ENCODE results near the gene LRRC59.
A peak's percentile ranks its signal among the peaks of the same experiment; 100 is the strongest.
"Not testable (repeated sequence)": the region's sequence is repeated elsewhere in the genome, so short reads cannot be mapped to it uniquely, and the experiment has no call there.

The LRRC59 gene

DNA sequence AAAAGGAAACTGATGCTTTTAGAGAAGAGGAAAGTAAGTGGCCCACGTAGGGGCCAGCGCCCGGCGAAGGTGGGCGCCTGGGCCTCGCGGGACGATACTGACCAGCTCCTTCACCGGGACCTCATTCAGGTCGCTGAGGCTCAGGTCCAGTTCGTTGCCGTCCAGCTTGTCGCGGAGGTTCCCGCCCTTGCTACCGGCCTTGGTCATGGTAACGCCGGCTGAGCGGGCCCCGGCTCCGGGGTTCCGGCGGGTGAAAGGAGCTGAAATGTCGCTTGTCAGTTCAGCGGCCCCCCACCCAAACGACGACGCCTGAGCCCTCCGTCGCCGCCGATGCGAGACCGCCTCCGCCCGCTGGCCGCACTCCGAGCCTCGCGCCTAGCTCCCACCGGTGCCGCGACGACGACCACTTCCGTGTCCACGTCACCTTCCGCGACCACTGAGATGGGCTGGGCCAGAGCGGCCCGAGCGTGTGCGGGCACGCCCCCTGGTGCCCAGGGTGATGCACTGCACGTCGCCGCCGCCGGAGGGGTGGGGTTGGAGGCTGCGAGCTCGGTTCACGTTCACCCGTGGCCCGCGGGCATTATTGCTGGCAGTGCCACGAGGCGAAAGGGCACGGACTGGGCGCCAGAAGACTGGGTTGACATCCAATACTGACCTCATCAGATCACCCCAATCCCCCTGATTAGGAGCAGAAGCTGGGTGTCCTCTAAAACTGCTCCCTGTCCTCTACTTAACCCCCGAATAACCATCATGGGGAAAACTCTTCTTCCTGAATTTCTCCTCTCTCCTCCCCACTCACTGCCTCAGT is at the start of gene LRRC59:
Gene LRRC59, minus strand, starts transcription at position 413 of the 808 bp plus-strand sequence. Its CDS starts 206 bp downstream, at position 207.
- peak; percentile 83 for DNase-seq

- no peak for DNase-seq
These were observed 48.5 kb upstream of the LRRC59 start for GRCh38 chr17:50445730-50446325.

DNA sequence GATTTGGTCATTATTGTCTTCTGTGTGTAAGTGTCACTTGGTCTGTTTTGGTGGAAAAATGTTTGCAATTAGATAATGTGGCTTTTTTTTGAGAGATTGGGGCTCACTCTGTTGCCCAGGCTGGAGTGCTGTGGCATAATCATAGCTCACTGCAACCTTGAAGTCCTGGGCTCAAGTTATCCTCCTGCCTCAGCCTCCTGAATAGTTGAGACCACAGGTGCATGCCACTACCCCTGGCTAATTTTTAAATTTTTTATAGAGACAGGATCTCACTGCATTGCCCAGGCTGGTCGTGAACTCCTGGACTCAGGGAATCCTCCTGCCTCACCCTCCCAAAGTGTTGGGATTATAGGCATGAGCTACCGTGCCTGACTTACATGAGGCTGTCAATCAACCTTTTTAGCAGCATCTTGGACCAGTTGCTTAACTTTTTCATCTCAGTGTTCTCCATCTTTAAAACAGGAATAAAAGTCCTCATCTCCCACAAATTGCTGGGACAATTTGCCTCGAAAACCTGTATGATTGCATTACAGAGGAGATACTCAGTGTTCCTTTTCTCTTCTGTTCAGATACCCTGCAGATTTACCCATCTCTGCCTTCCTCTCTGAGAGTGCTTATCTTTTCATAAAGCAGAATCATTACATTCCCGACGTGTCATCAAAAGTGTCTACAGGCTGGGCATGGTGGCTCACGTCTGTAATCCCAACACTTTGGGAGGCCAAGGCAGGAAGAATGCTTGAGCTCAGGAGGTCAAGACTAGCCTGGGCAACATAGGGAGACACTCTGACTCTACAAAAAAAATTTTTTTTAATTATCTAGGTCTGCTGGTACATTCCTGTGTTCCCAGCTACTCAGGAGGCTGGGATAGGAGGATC is 47.8 kb upstream of the LRRC59 start:
- DNase-seq = no peak

- peak; percentile 32 for DNase-seq
These were observed 46.2 kb upstream of the LRRC59 start for GRCh38 chr17:50443505-50443974.

GRCh38 chr17:50440838-50441829 is 43.8 kb upstream of the LRRC59 start:
- no peak for DNase-seq

DNA sequence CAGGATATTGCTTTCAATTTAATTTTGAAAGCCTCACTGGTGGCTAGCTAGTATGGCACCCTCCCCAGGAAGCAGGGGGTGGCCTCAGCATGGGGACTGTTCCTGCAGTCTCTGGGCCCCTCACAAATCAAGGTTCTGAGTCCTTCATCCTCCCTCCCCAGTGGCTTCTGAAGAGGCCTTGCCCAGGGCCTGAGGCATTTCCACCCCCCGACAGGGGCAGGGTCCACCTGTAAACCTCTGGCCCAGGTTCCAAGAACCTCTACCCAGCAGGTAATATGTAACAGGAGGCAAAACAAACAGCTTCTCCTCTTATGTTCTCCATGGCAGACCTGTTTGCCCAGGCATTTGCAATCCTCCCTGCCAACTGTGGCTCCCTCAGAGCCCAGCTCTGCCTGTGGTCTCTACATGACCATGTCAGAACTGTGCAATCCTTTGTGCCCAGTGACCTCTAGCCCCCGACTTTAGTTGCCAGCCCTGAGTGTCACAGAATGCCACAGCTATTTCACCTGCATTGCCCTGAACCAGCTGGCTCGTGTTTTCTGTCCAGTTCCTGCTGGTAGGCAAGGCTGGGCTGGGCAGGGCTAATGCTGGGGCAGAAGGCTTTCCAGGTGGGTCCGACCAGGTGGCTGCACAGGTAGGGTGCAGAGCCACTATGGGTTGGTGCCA is 43.0 kb upstream of the LRRC59 start:
- DNase-seq = no peak

- DNase-seq = no peak
These were observed 41.7 kb upstream of the LRRC59 start for GRCh38 chr17:50439008-50439407.

DNA sequence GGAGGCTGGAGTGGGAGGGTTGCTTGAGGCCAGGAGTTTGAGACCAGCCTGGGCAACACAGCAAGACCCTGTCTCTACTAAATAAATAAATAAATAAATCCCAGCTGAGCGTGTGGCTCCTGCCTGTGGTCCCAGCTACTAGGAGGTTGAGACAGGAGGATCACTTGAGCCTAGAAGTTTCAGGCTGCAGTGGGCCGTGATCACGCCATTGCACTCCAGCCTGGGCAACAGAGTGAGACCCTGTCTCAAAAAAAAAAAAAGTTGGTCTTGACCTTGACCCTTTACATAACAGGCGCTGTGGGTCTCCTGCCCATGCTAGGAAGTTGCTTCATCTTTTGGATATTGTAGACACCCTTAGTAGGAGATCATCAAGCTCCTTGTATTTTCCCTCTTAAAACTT is 40.1 kb upstream of the LRRC59 start:
- DNase-seq = no peak

DNA sequence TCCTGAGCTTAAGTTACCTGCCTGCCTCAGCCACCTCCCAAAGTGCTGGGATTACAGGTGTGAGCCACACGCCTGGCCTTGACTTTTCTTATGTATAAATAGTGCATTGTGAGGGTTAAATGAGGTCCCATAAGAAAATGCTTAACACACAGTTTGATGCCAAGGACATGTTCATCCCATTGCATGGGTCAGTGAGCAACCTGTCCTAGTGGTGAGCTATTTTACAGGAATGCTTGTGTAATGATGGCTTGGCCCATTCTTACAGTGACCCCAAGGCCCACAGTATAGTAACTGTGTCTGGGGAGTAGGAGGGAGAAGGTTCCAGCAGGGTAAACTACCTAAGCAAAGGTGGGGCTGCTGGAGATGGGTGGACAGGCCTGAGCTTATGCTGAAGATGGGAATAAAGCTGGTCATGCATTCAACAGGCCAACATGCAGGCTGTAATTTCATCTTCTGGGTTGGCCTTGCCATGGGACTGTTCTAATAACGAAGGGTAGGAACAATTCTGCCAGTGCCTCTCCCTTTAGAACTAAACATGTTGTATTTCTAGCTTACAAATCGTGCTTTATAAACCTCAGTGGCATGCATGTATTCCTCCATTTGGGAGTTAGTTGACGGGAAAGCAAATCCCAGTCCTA is 34.9 kb upstream of the LRRC59 start:
- DNase-seq = no peak

- peak; percentile 24 for DNase-seq
These were observed 33.7 kb upstream of the LRRC59 start for GRCh38 chr17:50430821-50431618.

DNA sequence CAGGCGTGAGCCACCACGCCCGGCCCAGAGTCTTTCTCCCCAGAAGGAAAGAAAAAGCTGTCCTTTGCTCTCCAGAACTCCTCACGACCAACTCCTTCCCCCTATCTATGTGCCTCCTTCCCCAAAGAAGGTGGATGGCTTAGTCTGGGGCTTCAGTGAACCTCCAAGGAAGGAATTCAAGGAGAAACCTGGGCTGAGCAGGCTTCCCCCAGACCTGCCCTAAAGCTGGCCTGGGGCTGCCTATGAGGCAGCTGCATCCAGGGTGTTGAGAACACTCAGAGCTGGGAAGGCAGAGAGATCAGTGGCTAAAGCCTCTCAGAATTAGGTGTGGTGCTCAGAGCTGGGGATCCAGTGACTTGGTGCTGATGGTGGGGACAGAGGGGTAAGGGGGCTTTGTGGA is 32.5 kb upstream of the LRRC59 start:
- DNase-seq = no peak

- DNase-seq = peak; percentile 39
These were observed 31.6 kb upstream of the LRRC59 start for GRCh38 chr17:50428831-50429424.

- not testable (repeated sequence) for DNase-seq
These were observed 30.8 kb upstream of the LRRC59 start for GRCh38 chr17:50428126-50428525.

DNA sequence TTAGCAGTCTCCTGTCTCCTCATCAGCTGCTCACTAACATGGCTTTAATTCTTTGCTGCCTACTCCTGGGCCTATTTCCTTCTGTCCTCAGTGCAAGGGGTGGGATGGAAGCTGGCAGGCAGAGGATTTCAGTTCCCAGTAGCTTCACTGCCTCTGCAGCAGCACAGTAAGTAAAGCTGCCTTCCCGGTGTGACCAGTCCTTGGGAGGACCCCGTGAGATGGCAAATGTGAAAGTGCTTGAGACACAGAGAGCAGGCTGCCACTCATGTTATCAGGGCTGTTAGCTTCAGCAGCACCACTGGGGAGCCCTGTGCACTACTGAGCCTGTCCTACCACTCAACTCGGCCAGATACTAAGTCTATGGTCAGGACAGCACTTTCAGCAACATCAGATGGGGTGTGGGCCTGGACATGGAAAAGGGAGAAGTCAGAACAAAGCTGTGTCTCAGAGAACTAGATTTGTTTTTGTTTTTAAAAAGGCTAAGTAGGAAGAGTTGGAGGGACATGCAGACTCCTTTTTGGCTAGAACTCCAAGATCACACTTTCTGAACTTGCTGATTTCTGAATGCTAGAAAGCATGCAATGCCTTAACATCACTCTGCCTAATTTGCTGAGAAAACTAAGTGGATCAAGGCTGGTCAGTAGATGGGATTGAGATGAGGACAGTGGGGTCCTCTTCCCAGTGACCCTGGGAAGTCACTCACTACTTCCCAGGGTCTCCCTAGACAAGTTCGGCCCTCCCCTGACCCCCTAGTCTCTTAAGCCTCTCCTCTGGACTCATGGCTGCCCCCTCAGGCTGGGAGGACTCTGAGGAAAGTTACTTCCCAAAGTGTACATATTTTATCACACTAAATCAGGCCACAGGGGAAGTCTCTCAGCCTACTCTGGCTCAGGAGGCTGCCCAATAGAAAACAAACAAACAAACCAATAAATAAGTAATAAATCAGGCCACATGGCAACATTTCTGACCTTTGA is 29.8 kb upstream of the LRRC59 start:
- no peak for DNase-seq

GRCh38 chr17:50426472-50426782 is 29.1 kb upstream of the LRRC59 start:
- DNase-seq = no peak

- peak; percentile 57 for DNase-seq
These were observed 28.6 kb upstream of the LRRC59 start, which contains the start of gene ACSF2 for GRCh38 chr17:50425682-50426471. TSS of gene ACSF2 (plus strand) at chr17:50426218. CDS start at chr17:50426262, 44 bp downstream.

DNA sequence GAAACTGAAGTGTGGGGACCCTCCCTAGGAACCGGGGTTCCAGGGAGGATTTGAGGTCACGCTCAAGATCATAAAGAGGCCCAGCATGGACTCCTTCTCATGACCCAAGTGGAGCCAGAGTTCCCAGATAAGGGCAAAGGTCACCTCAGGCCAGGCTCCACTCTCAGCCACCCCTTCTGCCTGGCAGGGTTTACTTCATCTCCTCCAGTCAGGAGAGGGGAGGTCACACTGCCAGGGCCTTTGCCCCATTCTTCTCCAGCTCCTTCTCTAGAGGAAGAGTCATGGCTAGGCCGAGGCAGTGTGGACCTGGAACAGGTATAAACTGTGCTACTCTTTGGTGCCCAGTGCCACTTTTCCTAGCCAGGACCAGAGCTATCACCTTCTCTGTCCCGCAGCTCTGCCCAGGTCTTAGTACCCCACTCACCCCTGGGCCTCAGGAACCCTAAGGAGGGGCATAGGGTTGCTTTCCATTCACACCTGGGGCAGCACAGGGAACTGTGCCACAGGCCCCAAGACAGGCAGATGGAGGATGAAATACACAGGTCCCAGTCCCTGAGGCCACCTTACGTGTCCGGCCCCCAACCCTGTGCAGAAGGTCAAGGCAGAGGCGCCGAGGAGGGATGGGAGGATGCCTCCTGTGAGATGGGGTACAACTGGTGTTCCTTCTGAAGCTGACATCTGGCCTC is 27.8 kb upstream of the LRRC59 start:
- DNase-seq = no peak
